ENCODE measurements around the gene ULK4.

DNA sequence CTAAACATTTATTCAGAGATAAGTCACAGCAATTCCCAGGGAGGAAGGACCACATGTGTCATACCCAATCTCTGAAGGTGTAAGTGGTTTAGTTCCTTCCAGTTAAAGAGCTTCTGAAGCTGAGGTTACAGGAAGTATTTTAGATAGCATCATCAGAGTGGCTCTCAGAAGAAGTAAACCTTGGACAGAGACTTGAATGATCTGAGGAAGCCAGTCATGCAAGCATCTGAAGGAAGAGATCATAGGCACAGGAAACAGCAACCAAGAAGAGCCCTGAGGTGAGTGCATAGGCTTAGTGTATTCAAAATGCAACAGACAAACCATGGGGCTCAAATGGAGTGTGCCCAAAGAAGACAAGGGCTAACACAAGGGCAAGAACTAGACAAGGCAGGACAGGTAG lies 210.3 kb downstream of the ULK4 start:
- TF ChIP-seq TAF1 (IDR thresholded peaks at IDR 0.05; ENCODE audit: low read depth, low read length), result no peak
- TF ChIP-seq POLR2A (IDR thresholded peaks at IDR 0.05; ENCODE audit: low read depth, low read length), result no peak
- no peak for TF ChIP-seq SPI1 (IDR thresholded peaks at IDR 0.05; ENCODE audit: low read depth, low read length)

Data from GM12891 (cell line).